ENCODE results near the gene CACNA2D3.

Gene CACNA2D3

GRCh38 chr3:54988302-54988837 lies 866.0 kb downstream of the CACNA2D3 start:
- DNase-seq: no peak

DNA sequence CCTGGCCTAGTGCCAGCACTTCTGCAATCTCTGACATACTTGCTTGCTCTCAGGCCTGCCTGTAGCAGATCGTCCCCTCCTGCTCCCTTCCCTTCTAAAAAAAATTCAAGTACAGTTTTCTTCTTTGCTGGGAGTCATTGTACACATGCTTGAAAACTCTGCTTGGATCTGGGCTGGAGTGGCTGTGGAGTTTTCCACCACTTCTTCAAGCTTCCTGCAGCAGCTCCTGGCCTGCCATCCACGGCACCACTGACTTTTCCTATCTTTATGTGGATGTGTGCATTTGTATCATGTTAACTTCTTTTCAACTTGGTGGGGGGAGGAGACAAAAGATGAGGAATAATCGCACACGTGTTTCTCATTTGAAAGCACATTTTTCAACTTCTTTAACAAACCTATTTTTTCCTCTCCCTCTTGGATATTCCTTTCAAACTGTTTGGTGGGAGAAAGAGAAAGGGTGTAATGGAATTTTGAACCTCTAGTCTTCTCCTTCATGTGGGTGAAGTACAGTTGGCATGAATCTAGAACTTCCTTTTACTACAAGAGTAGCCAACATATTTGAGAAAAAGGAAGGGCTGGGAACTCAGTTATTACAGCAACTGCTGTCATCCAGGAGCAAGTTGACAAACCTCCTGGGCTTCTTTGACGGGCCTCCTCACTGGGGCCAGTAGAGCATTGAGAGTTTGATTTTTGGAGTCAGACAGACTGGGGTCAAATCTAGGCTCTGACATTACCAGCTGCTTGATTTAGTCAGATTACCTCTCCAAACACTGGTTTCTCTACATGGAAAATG lies 866.7 kb downstream of the CACNA2D3 start:
- DNase-seq: no peak

DNA sequence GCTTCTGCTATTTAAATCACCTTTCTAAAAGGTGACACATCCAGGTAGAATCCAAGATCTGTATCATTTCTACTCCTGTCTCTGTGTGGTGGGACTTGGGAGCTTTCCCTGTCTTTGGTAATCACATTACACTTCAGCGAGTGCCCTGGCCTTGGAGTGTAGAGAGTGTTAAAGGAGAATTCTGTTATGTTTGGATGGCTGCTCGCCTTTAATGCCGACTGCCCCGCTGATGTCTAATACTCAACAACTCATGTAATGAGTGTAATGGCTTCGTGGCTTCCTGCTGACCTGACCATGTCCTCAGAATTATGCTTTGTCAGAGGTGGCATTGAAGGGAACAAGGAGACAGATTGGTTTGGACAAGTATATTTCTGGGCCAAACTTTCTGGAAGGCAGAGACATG lies 871.8 kb downstream of the CACNA2D3 start:
- no peak for DNase-seq

GRCh38 chr3:54999159-54999558 lies 876.8 kb downstream of the CACNA2D3 start:
- DNase-seq: no peak

GRCh38 chr3:54999811-55000210 lies 877.5 kb downstream of the CACNA2D3 start:
- no peak for DNase-seq

DNA sequence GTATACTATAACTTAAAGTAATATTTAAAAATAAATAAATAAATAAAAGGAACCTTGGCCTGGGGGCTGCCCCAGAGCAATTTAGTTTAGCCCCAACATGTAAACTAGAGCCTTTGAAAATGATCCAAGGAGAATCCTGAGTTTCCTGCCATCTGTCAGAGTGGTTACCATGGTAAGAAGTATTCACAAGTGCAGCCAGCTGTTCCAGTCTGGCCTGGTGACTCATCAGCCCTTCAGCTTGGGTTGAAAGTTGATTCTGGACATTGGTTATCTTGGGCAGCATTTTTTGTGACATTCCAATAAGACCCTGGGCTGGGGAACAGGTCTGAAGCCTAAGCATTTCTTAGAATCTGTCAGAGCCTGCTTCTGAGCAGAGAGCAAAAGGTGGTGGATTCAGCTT lies 878.2 kb downstream of the CACNA2D3 start:
- no peak for DNase-seq

- DNase-seq: no peak
Observed at GRCh38 chr3:55000953-55001352, 878.6 kb downstream of the CACNA2D3 start.

GRCh38 chr3:55002416-55002930 lies 880.1 kb downstream of the CACNA2D3 start:
- no peak for DNase-seq

DNA sequence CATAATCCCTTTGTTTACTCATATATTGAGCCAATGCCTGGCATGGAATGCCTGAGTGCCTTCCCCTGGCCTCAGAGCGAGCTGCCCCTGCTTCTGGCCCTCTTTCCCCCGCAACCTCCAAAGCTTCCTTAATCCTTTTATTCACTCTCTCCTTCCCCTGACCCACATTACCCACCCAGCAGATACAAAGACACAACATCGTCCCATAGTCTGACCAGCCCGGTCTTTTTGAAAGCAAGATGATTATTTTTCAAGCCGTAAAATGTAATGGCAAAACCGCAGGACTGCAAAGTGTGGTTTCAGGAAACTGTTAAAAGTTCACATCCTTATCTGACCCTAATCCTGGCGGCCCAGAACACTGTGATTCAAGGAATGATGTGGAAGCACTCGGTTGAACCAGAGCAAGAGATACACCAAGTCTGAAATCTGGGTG lies 883.9 kb downstream of the CACNA2D3 start:
- DNase-seq: no peak

DNA sequence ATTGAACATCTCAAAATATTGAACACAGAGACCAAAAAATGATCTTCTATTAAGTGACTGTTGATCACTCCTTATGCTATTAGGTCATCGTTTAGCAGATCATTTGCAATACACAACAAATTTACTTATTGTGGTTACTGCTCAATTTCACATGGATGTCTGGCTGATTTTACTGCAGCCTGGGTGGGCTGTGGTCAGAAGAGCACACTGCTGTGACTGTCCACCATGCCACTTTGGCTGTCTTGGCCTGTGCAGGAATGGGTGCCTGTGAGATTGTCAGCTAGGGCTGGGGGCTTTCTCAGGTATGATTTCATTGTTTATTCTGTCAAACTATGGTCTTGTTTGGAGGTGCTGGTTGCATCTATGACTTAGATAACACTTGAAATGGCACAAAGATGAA lies 885.6 kb downstream of the CACNA2D3 start:
- DNase-seq: no peak

- no peak for DNase-seq
Observed at GRCh38 chr3:55009372-55009771, 887.0 kb downstream of the CACNA2D3 start.

- no peak for DNase-seq
Observed at GRCh38 chr3:55012091-55012490, 889.7 kb downstream of the CACNA2D3 start.

DNA sequence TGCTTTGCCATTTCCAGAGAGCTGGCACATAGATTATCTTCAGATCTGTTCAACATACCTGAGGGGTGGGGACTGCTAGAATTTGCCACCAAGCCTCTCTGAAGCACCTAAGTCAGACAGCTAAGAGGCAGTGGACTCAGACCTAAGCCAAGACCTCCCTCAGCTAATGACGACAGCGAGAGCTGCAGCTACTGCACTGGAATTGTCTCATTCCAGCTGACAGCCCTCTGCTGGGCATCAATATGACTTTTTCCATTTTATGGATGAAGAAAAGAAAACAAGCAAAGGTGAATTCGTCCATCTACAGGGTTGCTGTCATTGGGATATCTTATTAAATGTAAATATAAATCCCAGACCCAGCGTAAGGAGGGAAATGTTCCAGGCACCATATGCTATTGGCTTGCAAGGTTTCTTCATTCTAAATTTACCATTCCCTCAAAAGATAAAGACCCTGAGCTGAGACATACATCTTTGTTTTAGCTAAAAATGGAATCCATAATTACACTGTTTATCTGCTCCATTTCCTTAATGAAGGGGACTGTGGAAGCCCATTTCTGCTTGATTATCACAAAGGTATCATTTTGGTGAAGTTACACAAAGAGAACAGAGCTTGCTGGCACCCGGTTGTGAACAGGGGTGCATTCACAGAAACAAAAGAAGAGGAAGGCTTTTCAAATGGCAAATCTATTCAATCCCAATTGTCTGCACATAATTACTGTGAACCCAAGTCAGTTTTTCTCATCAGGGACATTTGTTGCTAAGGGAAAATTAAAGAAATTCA lies 891.0 kb downstream of the CACNA2D3 start:
- DNase-seq: no peak

DNA sequence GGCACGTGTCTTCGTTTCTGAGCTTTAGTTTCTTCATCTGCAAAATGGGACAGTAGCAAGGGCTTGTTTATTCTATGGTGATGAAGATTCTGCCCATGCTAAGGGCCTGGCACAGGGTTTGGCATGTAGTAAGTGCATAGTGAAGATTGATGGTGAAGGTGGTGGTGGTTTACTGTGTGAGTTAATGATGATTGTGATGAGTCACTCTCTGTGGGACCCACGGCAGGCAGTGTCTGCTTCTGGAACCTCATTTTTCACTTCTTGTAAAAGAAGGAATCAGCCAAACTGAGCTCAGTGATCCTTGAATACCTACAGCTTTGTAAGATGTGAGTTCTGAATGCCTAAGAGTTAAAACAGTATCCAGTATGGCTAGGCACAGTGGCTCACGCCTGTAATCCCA lies 891.7 kb downstream of the CACNA2D3 start:
- DNase-seq: no peak

GRCh38 chr3:55014906-55015305 lies 892.6 kb downstream of the CACNA2D3 start:
- no peak for DNase-seq

- DNase-seq: no peak
Observed at GRCh38 chr3:55017876-55018275, 895.5 kb downstream of the CACNA2D3 start.

GRCh38 chr3:55030938-55031337 lies 908.6 kb downstream of the CACNA2D3 start:
- no peak for DNase-seq

- no peak for DNase-seq
Observed at GRCh38 chr3:55036883-55037577, 914.7 kb downstream of the CACNA2D3 start.

DNA sequence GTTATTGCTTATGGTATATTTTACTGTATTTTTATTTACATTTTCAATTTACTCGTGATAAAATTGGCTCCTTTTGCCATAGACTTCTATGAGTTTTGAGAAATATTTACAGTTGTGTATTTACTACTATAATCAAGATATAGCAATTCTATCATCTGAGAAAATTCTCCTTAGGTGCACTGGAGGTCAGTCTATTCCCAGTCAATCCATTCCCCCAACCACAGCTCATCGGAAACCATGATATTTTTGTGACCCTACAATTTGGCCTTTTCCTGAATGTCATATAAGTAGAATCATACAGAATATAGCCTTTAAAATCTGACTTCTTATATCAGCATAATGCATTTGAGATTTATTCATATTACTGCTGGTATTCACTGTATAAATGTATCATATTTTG lies 920.2 kb downstream of the CACNA2D3 start:
- no peak for DNase-seq

GRCh38 chr3:55044486-55044885 lies 922.1 kb downstream of the CACNA2D3 start:
- DNase-seq: no peak

GRCh38 chr3:55059027-55059629 lies 936.8 kb downstream of the CACNA2D3 start:
- DNase-seq: no peak

GRCh38 chr3:55060896-55061719 lies 938.8 kb downstream of the CACNA2D3 start:
- DNase-seq: no peak
